IMR-90 (cell line): ENCODE data around the gene TMEM271. TPM values are rescaled to one million over a fixed set of nuclear protein-coding genes. Genes with fewer than 3 reads are reported as not detected.

ENCODE experiments used
- ATAC-seq: fragments of 200-7000 bp; cut with Tn5 transposase; 2 replicates; pipeline ENCODE4 v1.9.1; 2020; ENCODE audit warnings: low read depth, mild to moderate bottlenecking, moderate library complexity
- BruUV-seq: library from RNA; stranded (reverse); fragments of 400-500 nt; replicated peaks from 2 replicates; lab custom pipeline; 2021; lab: Mats Ljungman, UMichigan
- CTCF ChIA-PET: fragments of 300-600 bp; formaldehyde crosslinking; extraction: SDS; loops from one replicate; lab custom pipeline; 2021; ENCODE audit warnings: antibody characterized with exemption; lab: Yijun Ruan, JAX
- POLR2A ChIA-PET: fragments of 300-600 bp; sonication (Branson Sonifier 250); formaldehyde crosslinking; loops from one replicate; lab custom pipeline; 2022; ENCODE audit warnings: antibody characterized with exemption; ENCODE audit not compliant: unreplicated experiment; lab: Charles Lee
- DNase-seq: peaks from one replicate; pipeline ENCODE4 v3.0.0; 2013
- H2AFZ ChIP-seq: replicated peaks from 2 replicates; pipeline ENCODE3; 2013; ENCODE audit warnings: low read length, mild to moderate bottlenecking; ENCODE audit not compliant: poor library complexity
- H2AK5ac ChIP-seq: 2 replicates; pipeline ENCODE4 v1.6.1; 2013; ENCODE audit warnings: low read depth, low read length, inconsistent platforms
- H2AK9ac ChIP-seq: replicated peaks from 2 replicates; pipeline ENCODE3; 2013; ENCODE audit warnings: mild to moderate bottlenecking, low read depth, low read length, moderate library complexity; ENCODE audit not compliant: poor library complexity
- H2BK120ac ChIP-seq: 2 replicates; pipeline ENCODE4 v1.6.1; 2013; ENCODE audit warnings: low read depth, low read length, inconsistent platforms
- H2BK15ac ChIP-seq: 3 replicates; pipeline ENCODE4 v1.6.1; 2013; ENCODE audit warnings: low read depth, low read length, inconsistent platforms
- H2BK20ac ChIP-seq: 2 replicates; pipeline ENCODE4 v1.6.1; 2013; ENCODE audit warnings: low read depth, mild to moderate bottlenecking, inconsistent platforms, low read length, moderate library complexity
- H2BK5ac ChIP-seq: 2 replicates; pipeline ENCODE4 v1.6.1; 2013; ENCODE audit warnings: mild to moderate bottlenecking, low read depth, low read length, inconsistent platforms; ENCODE audit not compliant: poor library complexity, severe bottlenecking
- H3K14ac ChIP-seq: replicated peaks from 2 replicates; pipeline ENCODE4 v1.6.1; 2013; ENCODE audit warnings: low read depth, low read length, inconsistent platforms
- H3K18ac ChIP-seq: 2 replicates; pipeline ENCODE4 v1.6.1; 2013; ENCODE audit warnings: low read depth, low read length, control low read depth
- H3K23ac ChIP-seq: 2 replicates; pipeline ENCODE4 v1.6.1; 2013; ENCODE audit warnings: low read depth, low read length, inconsistent platforms
- H3K27ac ChIP-seq: 2 replicates; pipeline ENCODE4 v1.5.1; 2013; ENCODE audit warnings: mild to moderate bottlenecking, control low read depth, low read length; ENCODE audit not compliant: insufficient read depth
- H3K27me3 ChIP-seq: 2 replicates; pipeline ENCODE4 v1.6.1; 2013; ENCODE audit warnings: low read length; ENCODE audit not compliant: control insufficient read depth, insufficient read depth
- H3K36me3 ChIP-seq: 2 replicates; pipeline ENCODE4 v1.6.1; 2013; ENCODE audit warnings: low read length, mixed read lengths; ENCODE audit not compliant: control insufficient read depth, insufficient read depth
- H3K4ac ChIP-seq: 2 replicates; pipeline ENCODE4 v1.6.1; 2013; ENCODE audit warnings: low read depth, low read length, inconsistent platforms
- H3K4me1 ChIP-seq: 2 replicates; pipeline ENCODE4 v1.6.1; 2013; ENCODE audit warnings: low read length, mixed read lengths; ENCODE audit not compliant: control insufficient read depth, insufficient read depth
- H3K4me2 ChIP-seq: 2 replicates; pipeline ENCODE4 v1.6.1; 2013; ENCODE audit warnings: low read depth, mild to moderate bottlenecking, control low read depth, low read length, moderate library complexity
- H3K4me3 ChIP-seq: 2 replicates; pipeline ENCODE4 v1.5.1; 2013; ENCODE audit warnings: low read depth, mild to moderate bottlenecking, control low read depth, low read length, moderate library complexity; ENCODE audit not compliant: insufficient read depth
- H3K56ac ChIP-seq: 2 replicates; pipeline ENCODE4 v1.6.1; 2013; ENCODE audit warnings: low read length, inconsistent platforms; ENCODE audit not compliant: insufficient read depth; ENCODE audit errors: extremely low read depth
- H3K79me1 ChIP-seq, 2 experiments: 2 replicates each; pipeline ENCODE4 v1.6.1; 2013; ENCODE audit warnings: low read length in 2 of 2, inconsistent platforms in 1 of 2, low read depth in 1 of 2
- H3K9ac ChIP-seq: 2 replicates; pipeline ENCODE4 v1.6.1; 2013; ENCODE audit warnings: low read depth, low read length, control low read depth
- H3K9me1 ChIP-seq: 2 replicates; pipeline ENCODE4 v1.6.1; 2013; ENCODE audit warnings: low read length, inconsistent platforms; ENCODE audit not compliant: insufficient read depth
- H3K9me3 ChIP-seq: 2 replicates; pipeline ENCODE4 v1.6.1; 2013; ENCODE audit warnings: low read length; ENCODE audit not compliant: control insufficient read depth, insufficient read depth
- H4K20me1 ChIP-seq: 2 replicates; pipeline ENCODE4 v1.6.1; 2013; ENCODE audit warnings: low read length, inconsistent platforms; ENCODE audit not compliant: insufficient read depth
- H4K5ac ChIP-seq: 2 replicates; pipeline ENCODE4 v1.6.1; 2013; ENCODE audit warnings: mild to moderate bottlenecking, low read depth, low read length, control low read depth
- H4K8ac ChIP-seq, 2 experiments: 2 replicates each; pipeline ENCODE4 v1.6.1; 2013; ENCODE audit warnings: low read depth in 2 of 2, low read length in 2 of 2, control low read depth in 1 of 2, inconsistent platforms in 1 of 2
- H4K91ac ChIP-seq: 2 replicates; pipeline ENCODE4 v1.6.1; 2013; ENCODE audit warnings: low read depth, low read length, inconsistent platforms; ENCODE audit not compliant: insufficient read depth
- BHLHE40 ChIP-seq: fragments of 150-350 bp; IDR thresholded peaks from 2 replicates; pipeline ENCODE4 v1.6.1; 2016; ENCODE audit warnings: mild to moderate bottlenecking, low read depth, low read length
- CEBPB ChIP-seq: IDR thresholded peaks from 2 replicates; pipeline ENCODE4 v1.6.1; 2012; ENCODE audit warnings: low read depth, low read length, improper control_type of control experiment
- CHD1 ChIP-seq: IDR thresholded peaks from 2 replicates; pipeline ENCODE4 v1.6.1; 2012; ENCODE audit warnings: low read depth, low read length, improper control_type of control experiment
- FOS ChIP-seq: fragments of 150-350 bp; IDR thresholded peaks from 2 replicates; pipeline ENCODE4 v1.6.1; 2016; ENCODE audit warnings: low read depth, low read length
- MAFK ChIP-seq: IDR thresholded peaks from 2 replicates; pipeline ENCODE4 v1.6.1; 2012; ENCODE audit warnings: low read depth, low read length, improper control_type of control experiment
- MAZ ChIP-seq: IDR thresholded peaks from 2 replicates; pipeline ENCODE4 v1.6.1; 2012; ENCODE audit warnings: low read depth, mild to moderate bottlenecking, low read length, improper control_type of control experiment, moderate library complexity, borderline replicate concordance
- MXI1 ChIP-seq: IDR thresholded peaks from 2 replicates; pipeline ENCODE4 v1.6.1; 2012; ENCODE audit warnings: low read depth, mild to moderate bottlenecking, low read length, moderate library complexity, borderline replicate concordance
- NFE2L2 ChIP-seq: fragments of 150-350 bp; IDR thresholded peaks from 2 replicates; pipeline ENCODE4 v1.6.1; 2016; ENCODE audit warnings: low read depth, mild to moderate bottlenecking, low read length
- POLR2A ChIP-seq: IDR thresholded peaks from 2 replicates; pipeline ENCODE4 v1.6.1; 2012; ENCODE audit warnings: mild to moderate bottlenecking, low read depth, low read length
- RAD21 ChIP-seq: IDR thresholded peaks from 2 replicates; pipeline ENCODE4 v1.6.1; 2012; ENCODE audit warnings: low read length, improper control_type of control experiment
- RCOR1 ChIP-seq: IDR thresholded peaks from 2 replicates; pipeline ENCODE4 v1.6.1; 2012; ENCODE audit warnings: mild to moderate bottlenecking, low read length, improper control_type of control experiment; ENCODE audit not compliant: insufficient replicate concordance
- RFX5 ChIP-seq: IDR thresholded peaks from 2 replicates; pipeline ENCODE4 v1.8.0; 2012; ENCODE audit warnings: low read depth, mild to moderate bottlenecking, low read length, moderate library complexity
- SMC3 ChIP-seq: fragments of 150-350 bp; IDR thresholded peaks from 2 replicates; pipeline ENCODE4 v1.6.1; 2016; ENCODE audit warnings: low read depth, mild to moderate bottlenecking, antibody characterized with exemption, low read length, moderate library complexity
- WGBS, 2 experiments: methylation state at CpG; one replicate each; pipeline versions ENCODE4 v1.1.5 to v1.1.7; 2013; ENCODE audit warnings: missing lambda C conversion rate in 2 of 2; ENCODE audit not compliant: insufficient read length in 1 of 2; ENCODE audit errors: extremely low coverage in 2 of 2; 5-methylcytosine and 5-hydroxymethylcytosine counted together
- dilution Hi-C: fragments of 300-500 bp; cut with HindIII; formaldehyde crosslinking; loops from one replicate; pipeline ENCODE4 v1.14.3; 2018; ENCODE audit warnings: low sequenced_read_pairs; ENCODE audit not compliant: unreplicated experiment
- in situ Hi-C: fragments of 300-500 bp; cut with MboI; formaldehyde crosslinking; loops from 3 replicates; pipeline ENCODE4 v1.14.3; 2019; ENCODE audit warnings: low sequenced_read_pairs, inconsistent platforms, mixed read lengths
- intact Hi-C: fragments of 100-400 bp; cut with micrococcal nuclease; formaldehyde crosslinking; loops from 2 replicates; pipeline ENCODE4 v1.10.0; 2022
- polyA plus RNA-seq, 3 experiments: library from polyadenylated mRNA; depleted of rRNA; stranded (reverse); fragments of >200 nt; gene quantifications; 2 replicates each; pipeline ENCODE4 v1.2.3, GENCODE V29; 2012; ENCODE audit warnings: low replicate concordance in 1 of 3
- total RNA-seq: library from RNA; depleted of rRNA; stranded (reverse); fragments of >200 nt; gene quantifications from 2 replicates; pipeline ENCODE4 v1.2.3, GENCODE V29; 2012
- TF ChIP-seq, protein P1 (sequence below): fragments of 150-350 bp; IDR thresholded peaks from 2 replicates; pipeline ENCODE4 v1.6.1; 2017; ENCODE audit warnings: mild to moderate bottlenecking, antibody characterized with exemption, low read length, low read depth
- TF ChIP-seq, protein P2 (sequence below): conservative IDR thresholded peaks from 2 replicates; pipeline ENCODE4 v1.5.1; 2012; ENCODE audit warnings: mild to moderate bottlenecking, low read depth, low read length, improper control_type of control experiment
- TF ChIP-seq, protein P3 (sequence below): fragments of 150-350 bp; IDR thresholded peaks from 2 replicates; pipeline ENCODE4 v1.6.1; 2016; ENCODE audit warnings: low read depth, mild to moderate bottlenecking, low read length, moderate library complexity, borderline replicate concordance

The TMEM271 gene
- total and polyA plus RNA-seq, 2 of the 4 experiments (the other 2 are of a cell fraction): not detected

DNA sequence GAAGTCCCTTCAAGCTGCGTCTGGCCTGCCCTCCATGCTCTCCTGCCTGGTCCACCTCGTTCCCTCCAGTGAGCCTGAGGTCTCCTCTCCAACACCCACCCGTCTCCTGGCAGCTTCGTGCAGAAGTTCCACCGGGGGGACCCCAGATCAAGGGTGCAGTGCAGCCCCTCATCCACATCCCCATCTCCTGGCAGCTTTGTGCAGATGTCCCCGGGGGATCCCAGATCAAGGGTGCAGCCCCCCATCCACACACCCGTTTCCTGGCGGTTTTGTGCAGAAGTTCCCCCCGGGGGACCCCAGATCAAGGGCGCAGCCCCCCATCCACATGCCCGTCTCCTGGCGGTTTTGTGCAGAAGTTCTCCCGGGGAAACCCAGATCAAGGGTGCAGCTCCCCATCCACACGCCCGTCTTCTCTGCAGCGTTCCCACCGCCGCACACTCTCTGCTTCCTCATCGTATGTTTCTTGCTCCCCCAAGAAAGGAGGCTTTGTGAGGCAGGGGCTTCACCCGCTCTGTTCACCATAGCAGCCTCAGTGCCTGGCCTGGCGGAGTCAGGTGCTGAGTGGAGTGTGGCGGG lies 41.4 kb downstream of the TMEM271 start:
- Histone ChIP-seq H3K9me3 (no peaks in the 10 kb centered on the region), H3K79me1 (no peaks in the 10 kb centered on the region), H3K36me3 (peaks cover 53% of the 10 kb centered on the region), H4K91ac (no peak overlapping the region), H3K27me3 (no peaks in the 10 kb centered on the region), H2BK15ac (no peak overlapping the region), H3K9ac (no peak overlapping the region), H3K56ac (no peak overlapping the region), H3K9me1 (no peaks in the 10 kb centered on the region), H2AFZ (no peak overlapping the region), H2AK9ac (no peak overlapping the region), H4K8ac (no peak overlapping the region), H2BK20ac (no peak overlapping the region), H3K4ac (no peak overlapping the region), H3K27ac (no peak overlapping the region), H3K14ac (no peak overlapping the region), H4K5ac (no peak overlapping the region), H2BK120ac (no peak overlapping the region), H2AK5ac (no peak overlapping the region), H2BK5ac (no peak overlapping the region), H3K4me3 (no peak overlapping the region), H3K4me1 (no peaks in the 10 kb centered on the region), H3K18ac (no peak overlapping the region), H4K20me1 (no peaks in the 10 kb centered on the region), H3K23ac (no peak overlapping the region), H3K4me2 (no peak overlapping the region)
- no peak for TF ChIP-seq CEBPB
- TF ChIP-seq CHD1: no peak
- no peak for TF ChIP-seq BHLHE40
- TF ChIP-seq, protein P1, sequence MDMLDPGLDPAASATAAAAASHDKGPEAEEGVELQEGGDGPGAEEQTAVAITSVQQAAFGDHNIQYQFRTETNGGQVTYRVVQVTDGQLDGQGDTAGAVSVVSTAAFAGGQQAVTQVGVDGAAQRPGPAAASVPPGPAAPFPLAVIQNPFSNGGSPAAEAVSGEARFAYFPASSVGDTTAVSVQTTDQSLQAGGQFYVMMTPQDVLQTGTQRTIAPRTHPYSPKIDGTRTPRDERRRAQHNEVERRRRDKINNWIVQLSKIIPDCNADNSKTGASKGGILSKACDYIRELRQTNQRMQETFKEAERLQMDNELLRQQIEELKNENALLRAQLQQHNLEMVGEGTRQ: no peak
- no peak for TF ChIP-seq SMC3
- TF ChIP-seq MXI1: no peak
- TF ChIP-seq MAZ: no peak
- no peak for TF ChIP-seq NFE2L2
- TF ChIP-seq POLR2A: no peak
- TF ChIP-seq, protein P2, sequence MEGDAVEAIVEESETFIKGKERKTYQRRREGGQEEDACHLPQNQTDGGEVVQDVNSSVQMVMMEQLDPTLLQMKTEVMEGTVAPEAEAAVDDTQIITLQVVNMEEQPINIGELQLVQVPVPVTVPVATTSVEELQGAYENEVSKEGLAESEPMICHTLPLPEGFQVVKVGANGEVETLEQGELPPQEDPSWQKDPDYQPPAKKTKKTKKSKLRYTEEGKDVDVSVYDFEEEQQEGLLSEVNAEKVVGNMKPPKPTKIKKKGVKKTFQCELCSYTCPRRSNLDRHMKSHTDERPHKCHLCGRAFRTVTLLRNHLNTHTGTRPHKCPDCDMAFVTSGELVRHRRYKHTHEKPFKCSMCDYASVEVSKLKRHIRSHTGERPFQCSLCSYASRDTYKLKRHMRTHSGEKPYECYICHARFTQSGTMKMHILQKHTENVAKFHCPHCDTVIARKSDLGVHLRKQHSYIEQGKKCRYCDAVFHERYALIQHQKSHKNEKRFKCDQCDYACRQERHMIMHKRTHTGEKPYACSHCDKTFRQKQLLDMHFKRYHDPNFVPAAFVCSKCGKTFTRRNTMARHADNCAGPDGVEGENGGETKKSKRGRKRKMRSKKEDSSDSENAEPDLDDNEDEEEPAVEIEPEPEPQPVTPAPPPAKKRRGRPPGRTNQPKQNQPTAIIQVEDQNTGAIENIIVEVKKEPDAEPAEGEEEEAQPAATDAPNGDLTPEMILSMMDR: no peak
- TF ChIP-seq RAD21: no peak
- TF ChIP-seq MAFK: no peak
- no peak for TF ChIP-seq FOS
- TF ChIP-seq, protein P3, sequence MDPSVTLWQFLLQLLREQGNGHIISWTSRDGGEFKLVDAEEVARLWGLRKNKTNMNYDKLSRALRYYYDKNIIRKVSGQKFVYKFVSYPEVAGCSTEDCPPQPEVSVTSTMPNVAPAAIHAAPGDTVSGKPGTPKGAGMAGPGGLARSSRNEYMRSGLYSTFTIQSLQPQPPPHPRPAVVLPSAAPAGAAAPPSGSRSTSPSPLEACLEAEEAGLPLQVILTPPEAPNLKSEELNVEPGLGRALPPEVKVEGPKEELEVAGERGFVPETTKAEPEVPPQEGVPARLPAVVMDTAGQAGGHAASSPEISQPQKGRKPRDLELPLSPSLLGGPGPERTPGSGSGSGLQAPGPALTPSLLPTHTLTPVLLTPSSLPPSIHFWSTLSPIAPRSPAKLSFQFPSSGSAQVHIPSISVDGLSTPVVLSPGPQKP: no peak
- TF ChIP-seq RFX5: no peak
- TF ChIP-seq RCOR1: no peak
- DNase-seq (no peak), ATAC-seq (no peak)
- intact Hi-C loops: no loop called here
- dilution Hi-C loops: no loop called here
- 90% methylated on average over 8 of the region's 22 CpGs; no CpG with 5 or more reads in 1 of the 2 experiments for WGBS, 2 experiments
- in situ Hi-C loops: no loop called here
- no TSS peak for BruUV-seq
- ChIA-PET POLR2A (no interaction called here), CTCF (no interaction called here)
